Activated T-cell treated with anti-CD3 and anti-CD28 coated beads for 4 hours (primary cell): ENCODE measurements around the gene GRAMD4.

Source experiments
- DNase-seq: peaks from one replicate; pipeline ENCODE4 v3.0.0-alpha.2; 2020

Gene GRAMD4

GRCh38 chr22:46727813-46728364 lies 107.7 kb downstream of the GRAMD4 start:
- DNase-seq = no peak

- DNase-seq = no peak
Observed at GRCh38 chr22:46728470-46728869, 108.3 kb downstream of the GRAMD4 start.
